ENCODE measurements around the gene DOCK9.

GRCh38 chr13:99022941-99023340 lies 45.1 kb upstream of the DOCK9 start:
- no peak for TF ChIP-seq POLR2AphosphoS5 (IDR thresholded peaks at IDR 0.05; ENCODE audit: insufficient read depth in 1 of 2, low read depth in 1 of 2)
- TF ChIP-seq, protein P1, sequence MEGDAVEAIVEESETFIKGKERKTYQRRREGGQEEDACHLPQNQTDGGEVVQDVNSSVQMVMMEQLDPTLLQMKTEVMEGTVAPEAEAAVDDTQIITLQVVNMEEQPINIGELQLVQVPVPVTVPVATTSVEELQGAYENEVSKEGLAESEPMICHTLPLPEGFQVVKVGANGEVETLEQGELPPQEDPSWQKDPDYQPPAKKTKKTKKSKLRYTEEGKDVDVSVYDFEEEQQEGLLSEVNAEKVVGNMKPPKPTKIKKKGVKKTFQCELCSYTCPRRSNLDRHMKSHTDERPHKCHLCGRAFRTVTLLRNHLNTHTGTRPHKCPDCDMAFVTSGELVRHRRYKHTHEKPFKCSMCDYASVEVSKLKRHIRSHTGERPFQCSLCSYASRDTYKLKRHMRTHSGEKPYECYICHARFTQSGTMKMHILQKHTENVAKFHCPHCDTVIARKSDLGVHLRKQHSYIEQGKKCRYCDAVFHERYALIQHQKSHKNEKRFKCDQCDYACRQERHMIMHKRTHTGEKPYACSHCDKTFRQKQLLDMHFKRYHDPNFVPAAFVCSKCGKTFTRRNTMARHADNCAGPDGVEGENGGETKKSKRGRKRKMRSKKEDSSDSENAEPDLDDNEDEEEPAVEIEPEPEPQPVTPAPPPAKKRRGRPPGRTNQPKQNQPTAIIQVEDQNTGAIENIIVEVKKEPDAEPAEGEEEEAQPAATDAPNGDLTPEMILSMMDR (IDR thresholded peaks at IDR 0.05): no peak
